ENCODE measurements around the gene SETD1A.
A peak's percentile ranks its signal among the peaks of the same experiment; 100 is the strongest.

Gene SETD1A

GRCh38 chr16:30957456-30958174 lies at the start of gene SETD1A:
SETD1A (plus strand) TSS chr16:30957754; CDS start chr16:30958732, 978 bp downstream.
- peak; percentile 97 for DNase-seq

GRCh38 chr16:30910427-30911029 lies 47.0 kb upstream of the SETD1A start:
- no peak for DNase-seq

- no peak for DNase-seq
These were observed 44.7 kb upstream of the SETD1A start for GRCh38 chr16:30912794-30913412.

GRCh38 chr16:30914830-30915229 lies 42.7 kb upstream of the SETD1A start:
- DNase-seq, result no peak

- no peak for DNase-seq
These were observed 38.9 kb upstream of the SETD1A start for GRCh38 chr16:30918614-30919013.

- no peak for DNase-seq
These were observed 36.7 kb upstream of the SETD1A start for GRCh38 chr16:30920891-30921290.

- DNase-seq, result no peak
These were observed 36.2 kb upstream of the SETD1A start for GRCh38 chr16:30921459-30921747.

GRCh38 chr16:30921748-30922419 lies 35.7 kb upstream of the SETD1A start:
- peak; percentile 86 for DNase-seq

GRCh38 chr16:30922420-30922959 lies 35.1 kb upstream of the SETD1A start:
- DNase-seq, result peak; percentile 100

GRCh38 chr16:30922960-30923535 lies 34.5 kb upstream of the SETD1A start:
- peak; percentile 100 for DNase-seq

GRCh38 chr16:30923554-30924075 lies 33.9 kb upstream of the SETD1A start, which contains the start of gene FBXL19:
FBXL19 (plus strand) TSS chr16:30923572; CDS start chr16:30925755, 2,183 bp downstream.
- no peak for DNase-seq

GRCh38 chr16:30924076-30924912 lies 33.3 kb upstream of the SETD1A start:
- no peak for DNase-seq

- no peak for DNase-seq
These were observed 32.5 kb upstream of the SETD1A start for GRCh38 chr16:30924913-30925631.

GRCh38 chr16:30925632-30925987 lies 31.9 kb upstream of the SETD1A start:
- no peak for DNase-seq

GRCh38 chr16:30925995-30926811 lies 31.4 kb upstream of the SETD1A start:
- no peak for DNase-seq

GRCh38 chr16:30926937-30927788 lies 30.4 kb upstream of the SETD1A start:
- DNase-seq, result no peak

- DNase-seq, result peak; percentile 38
These were observed 29.7 kb upstream of the SETD1A start for GRCh38 chr16:30927789-30928378.

GRCh38 chr16:30928390-30928789 lies 29.2 kb upstream of the SETD1A start:
- no peak for DNase-seq

GRCh38 chr16:30929167-30929566 lies 28.4 kb upstream of the SETD1A start:
- no peak for DNase-seq

Measured in fibroblast of skin of right quadriceps (primary cell).